GM12878 (cell line): Measurements from ENCODE around the gene MTFMT. TPM values are rescaled to one million over a fixed set of nuclear protein-coding genes. Genes with fewer than 3 reads are reported as not detected.

Experiments used
- ATAC-seq: fragments of 200-7000 bp; cut with Tn5 transposase; 3 replicates; pipeline ENCODE4 v1.9.1; 2020; ENCODE audit warnings: mild to moderate bottlenecking, moderate library complexity
- BruUV-seq: library from RNA; stranded (reverse); fragments of 400-500 nt; replicated peaks from 2 replicates; lab custom pipeline; 2021; lab: Mats Ljungman, UMichigan
- CTCF ChIA-PET: fragments of 300-600 bp; sonication (Branson Sonifier 250); formaldehyde crosslinking; extraction: SDS; loops from one replicate; lab custom pipeline; 2021; ENCODE audit warnings: inconsistent platforms; lab: Yijun Ruan, JAX
- POLR2A ChIA-PET: fragments of 350-600 bp; formaldehyde crosslinking; extraction: SDS; loops from one replicate; lab custom pipeline; 2021; ENCODE audit warnings: inconsistent platforms; lab: Charles Lee
- RAD21 ChIA-PET: fragments of 300-600 bp; sonication (Branson Sonifier 250); formaldehyde crosslinking; loops from one replicate; lab custom pipeline; 2023; ENCODE audit warnings: antibody characterized with exemption; ENCODE audit not compliant: unreplicated experiment; lab: Charles Lee
- SMC1A ChIA-PET: fragments of 300-600 bp; sonication (Branson Sonifier 250); formaldehyde crosslinking; loops from one replicate; lab custom pipeline; 2023; ENCODE audit not compliant: unreplicated experiment, uncharacterized antibody; lab: Charles Lee
- DNase-seq: peaks from one replicate; pipeline ENCODE4 v3.0.0-alpha.2; 2011; ENCODE audit warnings: low read depth, low spot score
- FAIRE-seq: peaks from 3 replicates; lab custom pipeline; 2011; peaks lifted over from hg19 to GRCh38; lab: Jason Lieb, UNC
- H2AFZ ChIP-seq: 2 replicates; pipeline ENCODE4 v1.6.0; 2011; ENCODE audit warnings: low read depth, low read length, control low read depth; ENCODE audit not compliant: control insufficient read depth
- H3K27ac ChIP-seq: 2 replicates; pipeline ENCODE4 v1.5.1; 2011; ENCODE audit warnings: control low read depth; ENCODE audit not compliant: control insufficient read depth, insufficient read depth
- H3K27me3 ChIP-seq, 2 experiments: replicated peaks in 1 of 2; 2 replicates each; pipeline versions ENCODE4 v1.6.0 to v1.6.1; 2011; ENCODE audit warnings: low read length in 1 of 2; ENCODE audit not compliant: control insufficient read depth in 2 of 2, insufficient read depth in 2 of 2
- H3K36me3 ChIP-seq, 2 experiments: 2 replicates each; pipeline ENCODE4 v1.5.1; 2011; ENCODE audit warnings: low read length in 1 of 2; ENCODE audit not compliant: control insufficient read depth in 2 of 2, insufficient read depth in 2 of 2
- H3K4me1 ChIP-seq: 2 replicates; pipeline ENCODE4 v1.6.1; 2011; ENCODE audit warnings: mild to moderate bottlenecking, low read length, moderate library complexity, mixed read lengths; ENCODE audit not compliant: control insufficient read depth, insufficient read depth
- H3K4me2 ChIP-seq: 2 replicates; pipeline ENCODE4 v1.6.0; 2011; ENCODE audit warnings: control low read depth; ENCODE audit not compliant: control insufficient read depth, insufficient read depth
- H3K4me3 ChIP-seq: fragments of 200-600 bp; sonication (generic); 2 replicates; pipeline ENCODE4 v1.5.1; 2016
- H3K79me2 ChIP-seq: 2 replicates; pipeline ENCODE4 v1.6.0; 2011; ENCODE audit warnings: low read length; ENCODE audit not compliant: control insufficient read depth, insufficient read depth
- H3K9ac ChIP-seq: 2 replicates; pipeline ENCODE4 v1.8.0; 2011; ENCODE audit warnings: low read length, control low read depth, mixed read lengths; ENCODE audit not compliant: control insufficient read depth, insufficient read depth
- H3K9me3 ChIP-seq: replicated peaks from 3 replicates; pipeline ENCODE4 v1.5.1; 2011; ENCODE audit warnings: mild to moderate bottlenecking, low read length; ENCODE audit not compliant: control insufficient read depth, insufficient read depth
- H4K20me1 ChIP-seq: 2 replicates; pipeline ENCODE4 v1.6.0; 2011; ENCODE audit not compliant: control insufficient read depth, insufficient read depth
- HCFC1 ChIP-seq: fragments of 150-350 bp; IDR thresholded peaks from 2 replicates; pipeline ENCODE4 v1.6.1; 2014; ENCODE audit warnings: low read length
- NR2C2 ChIP-seq: IDR thresholded peaks from 2 replicates; pipeline ENCODE4 v1.6.1; 2011; ENCODE audit warnings: borderline replicate concordance, low read depth; ENCODE audit not compliant: control insufficient read depth, insufficient read length
- PML ChIP-seq: IDR thresholded peaks from 2 replicates; pipeline ENCODE4 v1.6.1; 2012; ENCODE audit warnings: low read length, inconsistent platforms
- POLR2AphosphoS2 ChIP-seq: IDR thresholded peaks from 2 replicates; pipeline ENCODE4 v1.6.1; 2011; ENCODE audit warnings: low read depth, mild to moderate bottlenecking, low read length, improper control_type of control experiment, moderate library complexity
- ZSCAN29 ChIP-seq: fragments of 450-650 bp; IDR thresholded peaks from 2 replicates; pipeline ENCODE4 v1.6.1; 2017; ENCODE audit warnings: mild to moderate bottlenecking, moderate library complexity
- WGBS: methylation state at CpG from one replicate; pipeline ENCODE4 v1.1.6; 2016; ENCODE audit warnings: low lambda C conversion rate; ENCODE audit not compliant: insufficient replicate concordance, insufficient coverage; ENCODE audit errors: missing lambda C conversion rate; 5-methylcytosine and 5-hydroxymethylcytosine counted together
- in situ Hi-C: fragments of 300-500 bp; cut with MboI; formaldehyde crosslinking; loops from 9 replicates; pipeline ENCODE4 v1.14.3; 2018; ENCODE audit warnings: mixed read lengths
- intact Hi-C: fragments of 100-400 bp; cut with micrococcal nuclease; formaldehyde crosslinking; loops from one replicate; pipeline ENCODE4 v1.14.2; 2022; ENCODE audit not compliant: unreplicated experiment
- polyA plus RNA-seq, 11 experiments: library from polyadenylated mRNA; depleted of rRNA in 4 of 11; unstranded in 6 of 11; stranded (reverse) in 5 of 11; fragments of >200 nt; fragmentation: Nextera tagmentation in 4 of 11; fragmentation: Illumina TruSeq in 1 of 11; extraction: Ambion mirVana in 4 of 11; extraction: Trizol in 1 of 11; gene quantifications; 1 replicate in 1 of 11; 2 replicates in 10 of 11; pipeline versions ENCODE4 v1.2.1 to v1.2.3, GENCODE V29; 2011 to 2016; ENCODE audit warnings: inconsistent platforms in 2 of 11, missing spikeins in 2 of 11, low read depth in 1 of 11
- total RNA-seq, 4 experiments: library from RNA; depleted of rRNA in 3 of 4; stranded (reverse); fragments of >200 nt in 3 of 4; fragmentation: Illumina TruSeq in 1 of 4; extraction: Trizol in 1 of 4; gene quantifications; 2 replicates each; pipeline versions ENCODE4 v1.2.1 to v1.2.3, GENCODE V29; 2013 to 2021
- TF ChIP-seq, protein P1 (sequence below): fragments of 450-650 bp; IDR thresholded peaks from 2 replicates; pipeline ENCODE4 v1.6.1; 2017; ENCODE audit warnings: antibody characterized with exemption, mild to moderate bottlenecking, moderate library complexity
- TF ChIP-seq, protein P2 (sequence below): fragments of 450-650 bp; IDR thresholded peaks from 2 replicates; pipeline ENCODE4 v1.6.1; 2014; ENCODE audit warnings: mild to moderate bottlenecking

MTFMT gene
- total and polyA plus RNA-seq, 10 of the 15 experiments (the other 5 are each of a cell fraction or from before 2014, with no cell fraction given): 1.7 to 29.8 (median 17.4) TPM

DNA sequence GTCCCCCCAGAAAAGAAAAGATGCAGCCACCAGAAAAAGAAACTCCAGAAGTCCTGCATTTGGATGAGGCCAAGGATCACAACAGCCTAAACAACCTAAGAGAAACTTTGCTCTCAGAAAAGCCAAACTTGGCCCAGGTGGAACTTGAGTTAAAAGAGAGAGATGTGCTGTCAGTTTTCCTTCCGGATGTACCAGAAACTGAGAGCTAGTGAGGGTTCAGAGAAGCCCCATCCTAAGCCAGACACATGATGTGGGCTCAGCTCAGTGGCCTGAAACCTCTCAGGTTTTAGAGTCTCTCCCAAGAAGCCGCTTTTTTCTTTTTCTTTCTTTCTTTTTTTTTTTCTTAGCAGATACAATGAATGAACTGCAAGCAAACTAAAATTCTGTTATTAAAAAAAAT lies 23.5 kb upstream of the MTFMT start:
- 82% methylated on average over 2 of the region's 2 CpGs for WGBS
- H3K27me3 ChIP-seq: no peaks in the 10 kb centered on the region
- H2AFZ ChIP-seq: no peak overlapping the region
- H3K4me2 ChIP-seq: no peak overlapping the region
- no peaks in the 10 kb centered on the region for H4K20me1 ChIP-seq
- no peaks in the 10 kb centered on the region for H3K36me3 ChIP-seq
- FAIRE-seq (no peak), DNase-seq (no peak), ATAC-seq (no peak)
- H3K27ac ChIP-seq: no peak overlapping the region
- TF ChIP-seq, protein P1, sequence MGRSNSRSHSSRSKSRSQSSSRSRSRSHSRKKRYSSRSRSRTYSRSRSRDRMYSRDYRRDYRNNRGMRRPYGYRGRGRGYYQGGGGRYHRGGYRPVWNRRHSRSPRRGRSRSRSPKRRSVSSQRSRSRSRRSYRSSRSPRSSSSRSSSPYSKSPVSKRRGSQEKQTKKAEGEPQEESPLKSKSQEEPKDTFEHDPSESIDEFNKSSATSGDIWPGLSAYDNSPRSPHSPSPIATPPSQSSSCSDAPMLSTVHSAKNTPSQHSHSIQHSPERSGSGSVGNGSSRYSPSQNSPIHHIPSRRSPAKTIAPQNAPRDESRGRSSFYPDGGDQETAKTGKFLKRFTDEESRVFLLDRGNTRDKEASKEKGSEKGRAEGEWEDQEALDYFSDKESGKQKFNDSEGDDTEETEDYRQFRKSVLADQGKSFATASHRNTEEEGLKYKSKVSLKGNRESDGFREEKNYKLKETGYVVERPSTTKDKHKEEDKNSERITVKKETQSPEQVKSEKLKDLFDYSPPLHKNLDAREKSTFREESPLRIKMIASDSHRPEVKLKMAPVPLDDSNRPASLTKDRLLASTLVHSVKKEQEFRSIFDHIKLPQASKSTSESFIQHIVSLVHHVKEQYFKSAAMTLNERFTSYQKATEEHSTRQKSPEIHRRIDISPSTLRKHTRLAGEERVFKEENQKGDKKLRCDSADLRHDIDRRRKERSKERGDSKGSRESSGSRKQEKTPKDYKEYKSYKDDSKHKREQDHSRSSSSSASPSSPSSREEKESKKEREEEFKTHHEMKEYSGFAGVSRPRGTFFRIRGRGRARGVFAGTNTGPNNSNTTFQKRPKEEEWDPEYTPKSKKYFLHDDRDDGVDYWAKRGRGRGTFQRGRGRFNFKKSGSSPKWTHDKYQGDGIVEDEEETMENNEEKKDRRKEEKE: no peak
- no peak for TF ChIP-seq POLR2AphosphoS2
- no peak for TF ChIP-seq HCFC1
- no peak for TF ChIP-seq NR2C2
- TF ChIP-seq PML: no peak
- TF ChIP-seq ZSCAN29: no peak
- TF ChIP-seq, protein P2, sequence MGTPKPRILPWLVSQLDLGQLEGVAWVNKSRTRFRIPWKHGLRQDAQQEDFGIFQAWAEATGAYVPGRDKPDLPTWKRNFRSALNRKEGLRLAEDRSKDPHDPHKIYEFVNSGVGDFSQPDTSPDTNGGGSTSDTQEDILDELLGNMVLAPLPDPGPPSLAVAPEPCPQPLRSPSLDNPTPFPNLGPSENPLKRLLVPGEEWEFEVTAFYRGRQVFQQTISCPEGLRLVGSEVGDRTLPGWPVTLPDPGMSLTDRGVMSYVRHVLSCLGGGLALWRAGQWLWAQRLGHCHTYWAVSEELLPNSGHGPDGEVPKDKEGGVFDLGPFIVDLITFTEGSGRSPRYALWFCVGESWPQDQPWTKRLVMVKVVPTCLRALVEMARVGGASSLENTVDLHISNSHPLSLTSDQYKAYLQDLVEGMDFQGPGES: no peak
- H3K9ac ChIP-seq: no peak overlapping the region
- H3K79me2 ChIP-seq: no peaks in the 10 kb centered on the region
- ChIA-PET CTCF (interaction anchor here (0.7 to 4.1 kb wide), 13 partner anchors 10 to 245 kb away, joined by 3 to 38 read pairs (median 5); no protein-coding TSS in a partner anchor), POLR2A (interaction anchor here (0.5 kb wide), 1 partner anchor 97 kb away, joined by 5 read pairs; no protein-coding TSS in a partner anchor), RAD21 (interaction anchor here (0.6 to 1.4 kb wide), 4 partner anchors 19 to 220 kb away, joined by 3 to 10 read pairs (median 4); no protein-coding TSS in a partner anchor), SMC1A (interaction anchor here (0.7 to 2.1 kb wide), 7 partner anchors 11 to 68 kb away, joined by 3 to 4 read pairs (median 3); no protein-coding TSS in a partner anchor)
- H3K4me3 ChIP-seq: no peak overlapping the region
- in situ Hi-C loops (no loop called here), intact Hi-C loops (loop anchor here (5.0 kb wide), 1 partner anchor 129 kb away; no protein-coding TSS in a partner anchor)
- H3K4me1 ChIP-seq: peaks cover 8% of the 10 kb centered on the region
- H3K9me3 ChIP-seq: no peaks in the 10 kb centered on the region
- BruUV-seq: no TSS peak
